GM19023 (cell line): ENCODE results near the gene FCRLB.
A peak's percentile ranks its signal among the peaks of the same experiment; 100 is the strongest.
"Not testable (repeated sequence)": the region's sequence is repeated elsewhere in the genome, so short reads cannot be mapped to it uniquely, and the experiment has no call there.

Experiments
- ATAC-seq: cut with Tn5 transposase; IDR thresholded peaks from one replicate; pipeline ENCODE4 v1.9.1; 2021; ENCODE audit warnings: mild to moderate bottlenecking, moderate library complexity; ENCODE audit not compliant: unreplicated experiment

Gene FCRLB

DNA sequence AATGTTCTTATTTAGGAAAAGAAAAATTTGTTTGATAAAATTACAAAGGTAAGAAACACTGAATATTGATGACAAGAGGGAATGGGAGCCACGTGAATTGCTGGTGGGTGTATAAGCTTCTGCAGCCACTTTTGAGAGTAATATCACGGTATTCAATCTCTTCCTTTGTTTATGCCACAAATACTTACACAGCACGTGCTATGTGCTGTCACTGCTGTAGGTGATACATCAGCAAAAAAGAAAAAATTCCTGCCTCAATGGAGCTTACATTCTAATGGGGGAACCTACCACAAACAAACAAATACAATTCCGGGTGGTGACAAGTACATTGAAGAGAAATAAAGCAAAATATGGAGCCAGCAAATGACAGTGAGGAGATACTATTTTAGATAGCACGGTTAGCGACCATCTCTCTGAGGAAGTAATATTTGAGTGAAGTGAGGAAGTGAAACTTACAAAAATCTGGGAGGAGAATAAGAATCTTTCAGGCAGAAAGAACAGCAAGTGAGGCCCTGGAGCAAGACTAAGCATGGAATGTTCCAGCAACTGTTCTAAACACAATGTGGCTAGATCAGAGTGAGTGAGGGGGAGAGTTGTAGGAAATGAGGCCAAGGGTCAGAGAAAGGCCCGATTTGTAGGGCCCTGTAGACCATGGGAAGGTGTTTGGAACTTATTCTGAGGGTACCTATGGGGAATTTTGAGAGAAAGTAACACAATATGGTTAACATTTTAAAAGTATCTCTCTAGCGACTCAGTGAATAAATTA, 2.6 kb upstream of the FCRLB start:
- peak; percentile 50 for ATAC-seq

DNA sequence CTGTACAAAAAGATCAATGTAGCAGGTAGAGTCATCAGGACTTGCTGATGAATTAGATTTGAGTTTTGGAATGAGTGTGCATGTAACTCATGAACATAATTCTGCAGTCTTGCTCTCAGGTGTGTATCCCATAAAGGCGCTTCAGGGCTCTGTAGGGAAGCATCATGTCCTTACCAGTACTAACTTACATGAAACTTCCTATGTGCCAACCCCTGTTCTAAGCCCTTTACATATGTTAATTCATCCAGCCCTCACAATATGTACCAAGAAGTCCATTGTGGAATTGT, 2.1 kb upstream of the FCRLB start:
- ATAC-seq, result peak; percentile 52

DNA sequence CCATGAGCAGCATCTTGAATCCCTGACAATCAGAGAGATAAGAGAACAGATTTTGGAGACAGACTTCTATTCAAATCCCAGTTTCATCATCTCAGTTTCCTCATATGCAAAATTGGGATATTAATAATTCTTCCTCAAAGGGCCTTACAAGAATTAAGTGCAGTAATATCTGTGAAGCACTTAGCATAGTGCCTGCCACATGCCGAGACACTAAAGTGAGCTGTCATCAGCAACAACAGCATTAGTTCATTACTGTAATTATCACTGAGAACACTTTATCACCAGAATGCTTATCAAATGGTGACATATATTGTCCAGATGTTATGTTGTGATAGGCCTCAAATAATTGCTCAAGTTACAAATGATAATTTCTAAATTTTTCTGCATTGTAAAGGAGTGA, 922 bp upstream of the FCRLB start:
- no peak for ATAC-seq

DNA sequence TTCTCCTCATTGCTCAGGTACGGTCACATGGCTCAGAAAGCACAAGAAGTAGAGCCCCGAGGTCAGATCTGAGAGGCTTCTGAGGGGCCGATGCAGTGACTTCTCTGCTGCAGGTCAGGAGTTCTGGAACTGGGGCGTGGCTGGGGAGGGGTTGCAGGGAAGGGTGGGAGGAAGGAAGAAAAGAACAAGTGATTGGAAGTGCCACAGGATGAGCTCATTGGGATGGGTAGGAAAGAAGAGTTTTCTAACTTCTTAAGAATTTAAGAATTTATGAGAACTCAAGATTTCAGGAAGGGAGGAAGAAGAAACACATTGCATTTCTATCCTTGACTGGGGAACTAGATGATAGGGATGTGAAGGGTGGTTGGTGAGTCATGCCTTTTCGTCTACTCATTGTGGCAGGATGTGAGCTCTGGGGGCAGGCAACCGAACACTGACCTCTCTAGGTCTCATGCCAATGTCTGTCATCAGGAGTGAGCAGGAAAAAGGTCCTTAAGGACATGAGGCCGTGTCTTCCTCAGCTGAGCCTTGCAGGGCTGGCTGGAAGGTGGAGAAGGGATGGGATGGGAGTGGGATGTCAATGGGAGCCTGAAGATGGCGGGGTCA, 497 bp downstream of the FCRLB start:
- no peak for ATAC-seq

DNA sequence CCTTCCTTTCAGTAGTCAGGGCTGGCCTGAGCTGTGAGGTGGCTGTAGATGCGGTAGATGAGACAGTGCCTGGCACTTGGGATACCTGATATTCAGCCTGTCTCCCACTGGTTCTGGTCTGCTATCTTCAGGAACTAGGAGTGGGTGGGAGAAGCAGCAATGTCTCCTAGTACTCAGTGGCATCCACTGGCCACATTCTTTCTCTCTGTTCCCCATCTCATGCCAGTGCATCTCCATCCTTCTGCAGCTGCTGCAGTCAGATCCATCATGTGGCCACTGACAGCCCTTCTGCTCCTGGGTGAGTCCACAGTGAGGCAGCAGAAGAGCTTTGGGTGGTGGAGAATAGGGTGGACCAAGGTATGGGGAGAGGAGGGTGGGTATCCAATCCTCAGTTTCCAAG, 1.1 kb downstream of the FCRLB start:
- ATAC-seq, result no peak

DNA sequence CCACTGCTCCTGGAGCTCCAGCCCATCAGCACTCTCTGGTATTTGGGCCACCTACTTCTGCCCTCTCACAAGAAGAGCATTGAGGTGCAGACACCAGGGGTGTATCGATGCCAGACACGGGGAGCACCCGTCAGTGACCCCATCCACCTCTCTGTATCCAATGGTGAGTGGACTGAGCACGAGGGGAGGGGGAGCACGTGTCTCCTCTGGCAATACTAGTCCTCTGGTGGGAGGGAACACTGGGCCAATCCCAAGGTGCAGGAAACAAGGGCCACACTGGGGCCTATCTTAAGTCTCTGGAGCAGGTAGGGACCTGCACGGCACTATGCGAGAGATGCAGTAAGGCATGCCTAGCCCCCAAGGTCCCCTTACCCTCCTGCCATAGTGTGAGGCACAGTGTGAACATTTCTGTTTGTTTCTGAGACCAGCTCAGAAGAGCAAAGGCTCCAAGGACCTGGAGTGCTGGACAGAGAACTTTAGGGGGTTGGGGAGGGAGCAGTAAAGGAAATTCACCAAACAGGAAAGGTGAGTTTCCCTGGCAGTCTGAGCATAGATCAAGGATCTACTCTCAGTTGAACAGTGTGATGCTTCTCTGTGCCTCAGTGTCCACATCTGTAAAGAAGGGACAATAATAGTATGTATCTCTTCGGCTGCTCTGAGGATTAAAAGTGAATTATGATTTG, 2.3 kb downstream of the FCRLB start:
- ATAC-seq, result no peak

DNA sequence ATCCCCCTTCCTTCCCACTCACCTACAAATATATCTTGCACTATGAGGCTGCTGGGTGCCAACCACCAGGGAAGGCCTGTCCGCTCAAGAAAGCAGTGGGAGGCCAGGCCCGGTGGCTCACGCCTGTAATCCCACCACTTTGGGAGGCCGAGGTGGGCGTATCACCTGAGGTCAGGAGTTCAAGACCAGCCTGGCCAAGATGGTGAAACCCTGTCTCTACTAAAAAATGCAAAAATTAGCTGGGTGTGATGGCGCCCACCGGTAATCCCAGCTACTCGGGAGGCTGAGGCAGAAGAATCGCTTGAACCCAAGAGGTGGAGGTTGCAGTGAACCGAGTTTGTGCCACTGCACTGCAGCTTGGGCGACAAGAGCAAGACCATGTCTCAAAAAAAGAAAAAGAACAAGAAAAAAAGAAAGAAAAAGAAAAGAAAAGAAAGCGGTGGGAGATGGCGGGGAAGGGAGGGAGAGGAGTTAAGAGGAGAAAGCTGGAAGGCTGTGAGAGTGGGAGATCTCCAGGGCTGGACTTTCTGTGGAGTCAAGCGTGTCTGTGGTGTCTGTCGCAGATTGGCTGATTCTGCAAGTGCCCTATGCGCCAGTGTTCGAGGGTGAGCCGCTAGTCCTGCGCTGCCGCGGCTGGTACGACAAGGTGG, 4.0 kb downstream of the FCRLB start:
- not testable (repeated sequence) for ATAC-seq

DNA sequence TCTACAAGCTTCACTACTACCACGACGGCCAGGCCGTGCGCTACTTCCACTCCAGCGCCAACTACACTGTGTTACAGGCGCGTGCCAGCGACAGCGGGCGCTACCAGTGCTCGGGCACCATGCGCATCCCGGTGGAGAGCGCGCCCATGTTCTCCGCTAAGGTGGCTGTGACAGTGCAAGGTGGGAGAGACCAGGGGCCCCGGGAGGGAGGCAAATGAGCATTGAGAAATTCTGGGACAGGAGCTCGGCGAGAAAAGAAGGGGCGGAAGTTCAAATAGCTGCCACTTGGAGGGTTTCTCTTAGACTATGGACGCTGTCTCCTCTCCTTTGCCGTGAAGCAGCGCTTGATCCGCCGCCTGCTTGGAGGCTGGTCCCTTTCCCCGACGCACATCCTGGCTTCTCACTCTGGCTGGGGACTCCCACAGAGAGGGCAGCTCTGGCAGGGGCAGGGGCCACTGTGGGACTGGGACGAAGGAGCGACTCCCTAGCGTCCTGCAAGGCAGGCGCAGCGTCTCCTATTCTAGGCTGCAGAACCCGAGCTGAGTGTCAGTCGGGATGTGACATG, 4.6 kb downstream of the FCRLB start:
- ATAC-seq, result peak; percentile 21

DNA sequence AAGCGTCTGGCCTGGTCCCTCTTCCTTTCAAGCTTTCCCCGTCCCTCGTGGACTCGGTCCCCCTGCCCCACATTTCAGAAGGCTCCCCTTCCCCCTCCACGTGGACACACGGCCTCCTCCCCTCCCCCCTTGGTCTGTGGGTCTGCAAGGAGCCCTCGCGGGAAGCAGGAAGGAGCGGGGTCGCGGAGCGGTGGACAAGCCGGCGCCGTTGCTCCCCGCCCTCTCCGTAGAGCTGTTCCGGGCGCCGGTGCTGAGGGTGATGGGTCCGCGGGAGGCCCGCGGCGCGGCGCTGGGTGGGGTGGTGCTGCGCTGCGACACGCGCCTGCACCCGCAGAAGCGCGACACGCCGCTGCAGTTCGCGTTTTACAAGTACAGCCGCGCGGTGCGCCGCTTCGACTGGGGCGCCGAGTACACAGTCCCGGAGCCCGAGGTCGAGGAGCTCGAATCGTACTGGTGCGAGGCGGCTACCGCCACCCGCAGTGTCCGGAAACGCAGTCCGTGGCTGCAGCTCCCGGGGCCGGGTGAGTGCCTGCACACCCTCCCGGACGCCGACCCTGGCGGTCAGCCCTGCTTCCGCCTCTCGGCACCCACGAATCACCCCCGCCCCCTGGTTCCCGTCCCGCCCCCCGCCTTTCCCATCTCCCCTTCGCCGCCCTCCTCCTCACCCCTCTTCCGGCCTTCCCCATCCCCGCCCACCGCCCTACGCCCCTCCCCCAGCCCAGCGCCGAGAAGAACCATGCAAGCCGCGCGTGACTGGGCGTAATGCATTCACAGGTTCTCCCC, 5.3 kb downstream of the FCRLB start:
- peak; percentile 58 for ATAC-seq

DNA sequence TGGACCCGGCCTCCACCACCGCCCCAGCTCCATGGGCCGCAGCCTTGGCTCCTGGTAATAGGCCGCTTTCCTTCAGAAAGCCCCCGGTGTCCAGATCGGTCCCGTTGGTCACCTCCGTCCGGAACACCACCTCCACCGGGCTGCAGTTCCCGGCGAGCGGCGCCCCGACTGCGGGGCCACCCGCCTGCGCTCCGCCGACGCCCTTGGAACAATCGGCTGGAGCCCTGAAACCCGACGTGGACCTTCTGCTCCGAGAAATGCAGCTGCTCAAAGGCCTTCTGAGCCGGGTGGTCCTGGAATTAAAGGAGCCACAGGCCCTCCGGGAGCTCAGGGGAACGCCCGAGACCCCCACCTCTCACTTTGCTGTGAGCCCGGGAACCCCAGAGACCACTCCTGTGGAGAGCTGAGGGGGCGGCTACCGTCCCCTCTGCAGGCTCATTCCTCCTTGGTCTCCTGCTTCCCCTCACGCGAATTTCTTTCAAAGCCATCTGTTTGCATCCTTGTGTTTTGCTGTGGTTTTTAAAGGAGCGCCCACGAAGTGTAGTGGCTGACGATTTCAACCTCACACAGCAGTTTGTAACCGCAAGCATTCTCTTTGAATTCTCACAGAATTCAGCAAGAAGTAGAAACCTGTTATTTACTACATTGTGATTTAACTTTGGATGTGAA, 6.0 kb downstream of the FCRLB start:
- ATAC-seq, result peak; percentile 9

DNA sequence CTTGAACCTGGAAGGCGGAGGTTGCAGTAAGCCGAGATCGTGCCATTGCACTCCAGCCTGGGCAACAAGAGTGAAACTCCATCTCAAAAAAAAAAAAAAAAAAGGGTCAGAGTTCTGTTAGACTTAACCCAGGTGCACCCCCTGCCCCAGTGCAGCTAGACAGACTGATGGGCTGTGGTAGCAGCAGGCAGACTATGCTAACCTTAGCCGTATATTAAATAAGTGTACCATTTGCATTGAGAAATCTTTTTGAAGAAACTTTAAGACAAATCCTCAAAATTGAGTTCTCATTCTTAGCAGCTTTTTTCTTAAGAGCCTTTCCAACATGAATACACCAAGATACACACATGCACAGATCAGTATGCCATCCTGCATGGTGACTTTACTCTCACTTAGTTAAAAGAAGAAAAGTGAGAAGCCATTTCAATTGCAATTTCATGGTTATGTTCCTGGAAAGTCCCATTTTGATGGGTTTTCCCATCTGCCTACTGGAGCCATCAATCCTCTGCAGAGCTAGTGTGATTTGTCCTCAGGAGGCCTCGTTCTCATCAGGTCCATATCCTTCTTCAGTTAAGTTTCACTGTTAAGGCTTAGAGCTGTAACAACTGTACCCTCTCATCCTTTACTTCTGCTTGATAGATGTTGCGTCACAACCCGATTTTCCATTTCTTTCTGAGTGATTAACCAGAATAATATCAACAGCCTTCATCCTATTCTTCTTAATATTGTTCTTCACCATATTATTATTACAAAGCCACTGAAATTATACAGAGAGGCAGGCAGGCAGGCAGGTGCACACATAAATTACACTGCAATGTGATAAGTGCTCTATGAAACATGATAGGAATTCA, 7.3 kb downstream of the FCRLB start:
- ATAC-seq, result no peak

DNA sequence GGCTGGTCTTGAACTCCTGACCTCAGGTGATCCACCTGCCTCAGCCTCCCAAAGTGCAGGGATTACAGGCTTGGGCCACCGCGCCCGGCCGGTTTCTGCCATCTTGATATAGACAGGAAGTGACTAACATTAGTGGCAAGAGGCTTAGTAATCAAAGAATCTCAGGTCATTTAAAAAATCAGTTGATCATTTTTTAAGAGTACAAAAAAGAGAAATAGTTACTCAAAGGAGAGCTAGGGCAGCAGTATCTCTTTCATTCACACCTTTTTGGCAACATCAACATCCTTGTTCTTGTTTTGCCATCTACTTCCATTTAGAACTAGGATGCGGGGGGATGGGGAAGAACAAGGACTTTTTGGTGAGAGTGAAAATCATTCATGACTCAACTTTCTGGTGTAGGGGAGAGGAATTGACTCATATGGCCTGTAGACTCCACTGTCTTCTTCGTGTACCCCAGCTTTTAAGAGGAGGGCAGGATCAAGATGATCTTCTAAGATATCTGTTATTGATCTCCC, 8.8 kb downstream of the FCRLB start:
- ATAC-seq, result no peak

DNA sequence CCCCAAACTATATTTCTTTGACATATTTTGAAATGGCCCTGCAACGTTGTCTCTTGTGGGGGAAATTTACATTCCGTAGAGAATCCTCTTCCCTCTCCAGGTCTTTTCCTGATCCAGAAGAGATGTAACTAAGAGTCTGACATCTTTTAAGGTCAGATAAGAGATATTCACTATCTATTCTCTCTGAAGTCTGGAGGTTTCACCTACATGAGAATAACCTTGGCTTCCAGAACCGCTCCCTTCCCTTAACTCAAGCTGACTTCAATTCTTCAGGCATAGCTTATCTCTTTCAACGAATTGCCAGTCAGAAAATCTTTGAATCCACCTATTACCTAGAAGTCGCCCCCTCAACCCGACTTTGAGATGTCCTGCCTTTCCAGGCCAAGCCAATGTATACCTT, 9.9 kb downstream of the FCRLB start:
- no peak for ATAC-seq

DNA sequence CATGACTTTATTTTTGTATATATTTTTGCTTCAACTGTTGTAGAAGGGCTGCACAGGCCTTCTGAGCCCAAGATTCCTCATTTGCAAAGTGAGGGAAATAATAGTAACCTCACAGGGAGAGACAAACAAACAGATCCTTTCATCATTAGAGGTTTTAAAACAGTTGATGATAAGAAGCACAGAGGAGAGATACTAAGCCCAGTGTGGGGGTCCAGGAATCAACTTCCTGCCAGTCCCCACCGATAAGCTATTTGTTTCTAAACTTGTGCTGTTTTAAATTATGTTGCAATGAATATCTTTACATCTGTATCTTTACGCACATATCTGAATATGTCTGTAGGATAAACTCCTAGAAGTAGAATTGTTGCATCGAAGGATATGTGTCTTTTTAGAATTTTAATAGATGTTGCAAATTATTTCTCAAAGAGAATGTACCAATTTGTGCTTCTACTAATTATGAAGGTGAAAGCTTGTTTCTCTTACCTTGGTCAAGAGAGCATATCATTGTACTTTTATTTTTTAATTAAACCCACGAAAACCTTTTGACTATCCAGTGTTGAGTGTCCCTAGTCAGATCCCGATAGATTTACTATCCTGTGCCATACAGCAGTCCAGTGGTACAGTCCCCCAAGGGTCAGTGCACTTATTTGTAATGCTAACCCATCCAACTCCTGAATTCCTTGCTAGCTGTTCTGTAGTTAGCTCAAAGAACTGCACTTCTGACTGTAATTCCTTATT, 10.8 kb downstream of the FCRLB start:
- no peak for ATAC-seq

DNA sequence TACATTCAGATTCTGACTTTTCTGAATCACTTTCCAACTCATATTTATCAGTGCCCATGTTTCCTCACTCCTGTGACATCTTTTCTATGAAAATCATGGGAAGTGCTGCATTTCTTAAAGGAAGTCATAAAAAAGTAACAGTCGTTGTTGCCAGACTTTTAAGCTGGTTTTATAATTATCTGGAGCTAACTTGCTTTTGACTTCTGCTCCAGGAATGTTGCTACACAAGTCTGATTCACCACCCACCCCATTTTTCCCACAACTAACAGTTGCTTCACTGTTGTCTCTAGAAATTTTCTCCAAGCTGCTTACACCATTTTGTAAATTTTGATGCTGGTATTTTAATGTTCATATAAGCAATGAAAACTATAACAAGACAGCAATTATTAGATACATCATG, 12.2 kb downstream of the FCRLB start:
- no peak for ATAC-seq

DNA sequence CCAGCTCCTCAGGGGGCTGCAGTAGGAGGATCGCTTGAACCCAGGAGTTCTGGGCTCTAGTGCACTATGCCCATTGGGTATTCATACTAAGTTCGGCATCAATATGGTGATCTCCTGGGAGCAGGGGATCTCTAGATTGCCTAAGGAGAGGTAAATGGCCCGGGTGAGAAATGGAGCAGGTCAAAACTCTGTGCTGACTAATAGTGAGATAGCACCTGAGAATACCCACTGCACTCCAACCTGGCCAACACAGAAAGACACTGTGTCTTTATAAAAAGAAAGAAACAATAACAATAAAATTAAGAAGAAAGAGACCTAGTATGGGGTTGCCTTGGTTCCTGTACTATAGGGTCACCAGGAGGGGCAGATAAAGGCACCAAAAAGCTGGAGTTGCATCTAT, 14.5 kb downstream of the FCRLB start:
- ATAC-seq, result no peak

DNA sequence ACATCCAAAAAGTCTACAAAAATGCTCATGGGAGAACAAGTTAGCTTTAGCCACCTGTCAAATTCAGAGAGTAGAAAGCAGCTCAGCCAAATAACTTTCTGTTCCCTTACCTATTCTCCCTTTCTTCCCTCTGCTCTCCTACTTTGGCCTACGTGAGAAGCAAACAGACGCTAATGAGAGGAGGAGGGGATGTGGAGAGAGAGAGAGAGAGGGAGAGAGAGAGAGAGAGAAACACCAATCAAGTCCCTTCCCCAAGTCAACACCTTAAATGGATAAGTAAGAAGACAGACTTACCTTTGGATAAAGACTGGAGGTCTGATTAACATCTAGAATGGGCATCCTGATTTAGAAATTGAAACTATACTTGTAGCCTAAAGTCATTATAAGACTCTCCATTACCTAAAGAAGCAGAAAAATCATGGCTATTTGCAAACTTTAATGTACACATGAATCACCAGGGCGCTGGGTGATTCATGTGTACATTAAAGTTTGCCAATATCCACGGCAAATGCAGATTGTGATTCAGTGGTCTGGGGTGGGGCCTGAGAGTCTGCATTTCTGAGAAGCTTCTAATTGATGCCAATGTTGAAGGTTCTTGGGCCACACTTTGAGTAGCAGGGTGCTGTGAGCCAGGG, 15.1 kb downstream of the FCRLB start:
- no peak for ATAC-seq

DNA sequence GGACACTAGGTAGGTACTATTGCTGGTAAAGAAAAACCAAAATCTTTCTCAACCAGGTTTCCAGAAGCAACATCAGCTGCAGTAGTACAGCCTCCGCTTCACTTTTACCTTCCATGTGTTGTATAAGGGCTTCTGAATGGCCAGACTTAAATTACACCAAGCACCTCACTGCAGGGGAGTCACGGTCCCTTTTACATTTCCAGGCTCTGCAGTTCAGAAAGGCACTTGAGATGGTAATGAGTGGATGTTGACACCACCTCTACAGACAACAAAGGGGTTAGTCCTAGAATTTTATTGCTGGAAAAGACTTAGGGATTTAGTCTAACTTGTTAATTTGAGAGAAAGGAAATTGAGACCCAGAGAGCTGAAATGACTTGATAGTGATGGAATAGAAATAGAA, 16.3 kb downstream of the FCRLB start:
- ATAC-seq, result no peak
